Hematopoietic multipotent progenitor cell treated with erythropoietin and hydrocortisone succinate and interleukin-3 and kit ligand, for 15 days (in vitro differentiated cells): Measurements from ENCODE around the gene SYCE3.

Source experiments
- DNase-seq: peaks from one replicate; pipeline ENCODE4 v3.0.0-alpha.2; 2015; ENCODE audit warnings: low spot score

Gene SYCE3

DNA sequence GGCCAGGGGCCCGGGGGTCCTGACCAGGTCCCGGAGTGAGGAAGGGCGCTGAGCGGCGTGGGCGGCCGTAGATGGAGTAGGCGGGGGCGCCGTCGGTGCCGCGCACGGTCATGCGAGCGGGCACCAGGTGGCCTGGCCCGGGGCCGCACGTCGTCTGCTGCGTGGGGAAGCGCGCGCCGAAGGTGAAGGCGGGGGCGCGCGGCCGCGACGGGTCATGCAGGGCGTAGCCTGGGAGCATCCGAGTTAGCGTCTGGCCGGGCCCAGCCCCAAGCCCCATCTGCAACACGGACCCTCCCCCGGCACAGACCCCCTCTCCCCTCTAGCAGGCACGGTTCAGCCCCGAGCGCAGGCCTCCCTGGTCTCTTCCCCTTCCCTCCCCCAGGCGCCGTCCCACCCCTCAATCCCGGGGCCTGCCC is 31.2 kb downstream of the SYCE3 start:
- no peak for DNase-seq

GRCh38 chr22:50530877-50531545 is 31.7 kb downstream of the SYCE3 start:
- DNase-seq = peak; percentile 34

GRCh38 chr22:50530580-50530876 is 32.2 kb downstream of the SYCE3 start:
- DNase-seq = no peak

DNA sequence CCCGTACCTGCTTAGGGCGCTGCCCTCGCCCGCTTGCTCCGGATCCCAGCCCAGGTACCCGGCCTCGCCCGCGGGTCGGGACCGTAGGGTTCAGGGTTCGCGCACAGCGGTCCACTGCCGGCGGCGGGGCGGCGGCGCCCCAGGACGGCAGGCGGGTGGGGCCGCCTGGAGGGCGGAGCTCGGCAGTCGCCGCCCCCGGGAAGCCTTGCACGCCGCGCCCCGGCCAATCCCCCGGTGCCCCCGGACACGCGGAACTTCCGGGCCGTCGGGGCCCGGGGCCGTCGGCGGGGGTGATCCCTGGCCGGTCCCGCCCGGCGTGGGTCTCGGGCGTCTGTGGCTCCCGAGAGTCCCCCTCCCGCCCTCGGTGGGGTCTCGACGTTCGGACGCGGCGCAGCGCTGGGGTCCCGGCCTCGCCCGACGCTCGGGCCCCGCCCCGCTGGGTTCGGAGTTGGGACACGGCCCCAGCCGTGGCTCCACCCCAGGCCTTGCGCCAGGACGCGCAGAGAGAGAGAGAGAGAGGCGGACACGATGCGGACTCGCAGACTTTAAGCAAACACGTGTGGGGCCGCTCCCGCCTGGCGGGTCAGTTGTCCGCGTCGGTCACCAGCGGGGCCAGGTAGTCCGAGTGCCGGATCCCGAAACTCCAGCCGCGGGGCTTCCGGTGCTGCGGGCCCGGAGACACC is 32.7 kb downstream of the SYCE3 start, which contains the start of gene TYMP:
Gene TYMP (minus strand): TSS at position 116 of the 683 bp plus-strand sequence. CDS start 303 bp downstream, outside the sequence.
- peak; percentile 40 for DNase-seq

DNA sequence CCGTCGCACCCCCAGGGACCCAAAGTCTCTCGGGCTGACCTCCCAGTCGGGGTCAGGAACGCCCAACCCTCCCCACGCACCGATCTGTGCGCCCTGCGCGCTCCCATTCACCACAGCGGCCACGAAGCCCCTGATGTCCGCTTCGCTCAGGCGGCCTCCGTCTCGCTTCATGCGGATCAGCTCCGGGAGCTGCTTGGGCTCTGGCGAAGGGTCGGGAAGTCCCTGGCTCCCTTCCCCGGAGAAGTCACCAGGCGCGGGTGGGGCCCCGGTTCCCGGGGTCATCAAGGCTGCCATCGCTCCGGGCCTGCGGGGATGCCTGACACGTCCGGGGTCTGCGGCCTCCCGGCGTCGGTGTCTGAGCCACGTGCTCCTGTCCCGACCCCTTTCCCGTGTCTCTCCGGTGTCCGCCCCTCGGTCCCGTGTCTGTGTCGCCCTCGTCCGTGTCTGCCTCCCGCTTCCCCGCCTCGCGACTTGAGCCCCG is 33.3 kb downstream of the SYCE3 start:
- no peak for DNase-seq

GRCh38 chr22:50528682-50529415 is 33.9 kb downstream of the SYCE3 start:
- DNase-seq = no peak

DNA sequence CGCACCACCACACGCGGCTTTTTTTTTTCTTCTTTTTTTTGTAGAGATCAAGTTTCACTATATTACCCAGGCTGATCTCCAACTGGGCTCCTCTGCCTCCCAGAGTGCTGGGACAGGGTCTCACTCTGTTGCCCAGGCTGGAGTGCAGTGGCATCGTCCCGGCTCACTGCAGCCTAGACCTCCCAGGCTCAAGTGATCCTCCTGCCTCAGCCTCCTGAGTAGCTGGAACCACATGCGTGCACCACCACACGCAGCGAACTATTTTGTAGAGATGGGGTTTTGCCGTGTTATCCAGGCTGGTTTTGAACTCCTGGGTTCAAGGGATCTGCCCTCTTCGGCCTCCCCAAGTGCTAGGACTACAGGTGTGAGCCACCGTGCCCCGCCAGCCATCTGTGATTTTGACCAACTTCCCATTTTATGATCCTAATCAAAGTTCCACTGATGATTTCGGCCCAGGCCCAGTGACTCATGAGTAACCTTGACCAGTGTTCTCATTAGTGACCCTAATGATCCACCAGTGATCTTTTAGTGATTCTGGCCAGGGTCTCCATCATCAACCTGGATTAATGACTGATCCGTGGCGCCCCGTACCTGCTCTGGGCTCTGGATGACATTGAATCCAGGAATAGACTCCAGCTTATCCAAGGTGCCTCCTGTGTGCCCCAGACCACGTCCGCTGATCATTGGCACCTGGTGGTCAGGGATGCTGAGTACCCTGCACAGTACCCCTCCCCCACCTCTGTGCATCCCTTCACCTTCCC is 34.6 kb downstream of the SYCE3 start:
- DNase-seq = no peak

- no peak for DNase-seq
These were observed 35.6 kb downstream of the SYCE3 start for GRCh38 chr22:50526834-50527801.

GRCh38 chr22:50526108-50526833 is 36.4 kb downstream of the SYCE3 start:
- peak; percentile 50 for DNase-seq

GRCh38 chr22:50525858-50526107 is 36.9 kb downstream of the SYCE3 start:
- no peak for DNase-seq

GRCh38 chr22:50525104-50525857 is 37.4 kb downstream of the SYCE3 start, which contains the start of gene SCO2:
SCO2 (minus strand) TSS chr22:50525598; CDS start chr22:50524411, 1,187 bp downstream.
- peak; percentile 97 for DNase-seq

- DNase-seq = no peak
These were observed 38.0 kb downstream of the SYCE3 start for GRCh38 chr22:50524676-50525103.

- no peak for DNase-seq
These were observed 38.7 kb downstream of the SYCE3 start for GRCh38 chr22:50523806-50524675.

DNA sequence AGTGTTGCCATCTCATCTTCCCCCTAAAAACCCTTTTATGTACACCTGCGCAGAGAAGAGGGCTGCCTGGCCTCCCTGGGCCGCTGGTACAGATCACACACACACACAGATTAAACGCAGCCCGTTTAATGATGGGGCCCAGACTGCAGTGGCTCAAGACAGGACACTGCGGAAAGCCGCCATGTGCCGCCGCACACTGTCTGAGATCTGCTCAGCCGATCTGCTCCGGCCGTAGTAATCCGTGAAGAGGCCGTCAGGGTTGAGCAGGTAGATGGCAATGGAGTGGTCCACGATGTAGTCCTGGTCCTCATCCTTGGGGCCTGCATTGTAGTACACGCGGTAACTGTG is 39.3 kb downstream of the SYCE3 start:
- no peak for DNase-seq

GRCh38 chr22:50522806-50523438 is 39.8 kb downstream of the SYCE3 start:
- DNase-seq = no peak

GRCh38 chr22:50522208-50522805 is 40.4 kb downstream of the SYCE3 start:
- no peak for DNase-seq

- DNase-seq = no peak
These were observed 41.0 kb downstream of the SYCE3 start for GRCh38 chr22:50521710-50522109.
